Dermis blood vessel endothelial cell (primary cell): ENCODE results near the gene CDKN2D. TPM values are rescaled to one million over a fixed set of nuclear protein-coding genes. Genes with fewer than 3 reads are reported as not detected.

Experiments
- DNase-seq: peaks from one replicate; pipeline ENCODE4 v3.0.0; 2010
- total RNA-seq: library from RNA; depleted of rRNA; stranded (reverse); fragments of >200 nt; gene quantifications from 2 replicates; pipeline ENCODE4 v1.2.3, GENCODE V29; 2014

Gene CDKN2D
- total RNA-seq, 1 donor from 2014 or later: 4.6 TPM

- DNase-seq: no peak
Observed at GRCh38 chr19:10520652-10521318, 48.0 kb downstream of the CDKN2D start.

GRCh38 chr19:10519421-10519820 is 49.4 kb downstream of the CDKN2D start:
- DNase-seq: no peak

- no peak for DNase-seq
Observed at GRCh38 chr19:10518444-10519361, 50.1 kb downstream of the CDKN2D start.

GRCh38 chr19:10517760-10518443 is 50.9 kb downstream of the CDKN2D start:
- no peak for DNase-seq

GRCh38 chr19:10517361-10517759 is 51.4 kb downstream of the CDKN2D start, which contains the start of gene S1PR5:
S1PR5 (minus strand) TSS chr19:10517447; CDS start chr19:10515011, 2,436 bp downstream.
- no peak for DNase-seq

GRCh38 chr19:10516671-10517286 is 52.0 kb downstream of the CDKN2D start:
- no peak for DNase-seq

Other genes with a start within 250 kb of the CDKN2D start
- gene RAVER1, start 235.4 kb downstream of the CDKN2D start, total RNA-seq: 13.3 and 30.9 TPM in 2 replicates
- gene ICAM3, start 229.4 kb downstream of the CDKN2D start, total RNA-seq: 7.2 and 9.4 TPM in 2 replicates
- 95.6 and 110 TPM in 2 replicates for gene TYK2, start 188.4 kb downstream of the CDKN2D start, total RNA-seq
- 367 and 370 TPM in 2 replicates for gene CDC37, start 165.4 kb downstream of the CDKN2D start, total RNA-seq
- 2.2 and 5.3 TPM in 2 replicates for gene PDE4A, start 148.4 kb downstream of the CDKN2D start, total RNA-seq
- gene KEAP1, start 65.6 kb downstream of the CDKN2D start, total RNA-seq: 125 and 147 TPM in 2 replicates
- under 0.01 TPM in 1 of 2 replicates, not detected in the other for gene S1PR5, start 51.5 kb downstream of the CDKN2D start, total RNA-seq
- 9.5 and 12.6 TPM in 2 replicates for gene ATG4D, start 25.1 kb downstream of the CDKN2D start, total RNA-seq
- gene KRI1, start 3.0 kb downstream of the CDKN2D start, total RNA-seq: 8.6 and 11.2 TPM in 2 replicates
- 0.17 TPM in 1 of 2 replicates, not detected in the other for gene AP1M2, start 18.3 kb upstream of the CDKN2D start, total RNA-seq
- 67.7 and 132 TPM in 2 replicates for gene SLC44A2, start 56.6 kb upstream of the CDKN2D start, total RNA-seq
- 85.8 and 190 TPM in 2 replicates for gene ILF3, start 85.4 kb upstream of the CDKN2D start, total RNA-seq
- 23.1 and 26.4 TPM in 2 replicates for gene QTRT1, start 132.5 kb upstream of the CDKN2D start, total RNA-seq
- 118 and 185 TPM in 2 replicates for gene DNM2, start 149.1 kb upstream of the CDKN2D start, total RNA-seq